Activated CD8-positive, alpha-beta memory T cell treated with anti-CD3 and anti-CD28 coated beads, Interleukin-2, amount 50 U/mL, for 48 hours (primary cell): Measurements from ENCODE around the gene PTPRCAP.
A peak's percentile ranks its signal among the peaks of the same experiment; 100 is the strongest.
"Not testable (repeated sequence)": the region's sequence is repeated elsewhere in the genome, so short reads cannot be mapped to it uniquely, and the experiment has no call there.

Experiments used
- DNase-seq: peaks from one replicate; pipeline ENCODE4 v3.0.0-alpha.2; 2020

Gene PTPRCAP

DNA sequence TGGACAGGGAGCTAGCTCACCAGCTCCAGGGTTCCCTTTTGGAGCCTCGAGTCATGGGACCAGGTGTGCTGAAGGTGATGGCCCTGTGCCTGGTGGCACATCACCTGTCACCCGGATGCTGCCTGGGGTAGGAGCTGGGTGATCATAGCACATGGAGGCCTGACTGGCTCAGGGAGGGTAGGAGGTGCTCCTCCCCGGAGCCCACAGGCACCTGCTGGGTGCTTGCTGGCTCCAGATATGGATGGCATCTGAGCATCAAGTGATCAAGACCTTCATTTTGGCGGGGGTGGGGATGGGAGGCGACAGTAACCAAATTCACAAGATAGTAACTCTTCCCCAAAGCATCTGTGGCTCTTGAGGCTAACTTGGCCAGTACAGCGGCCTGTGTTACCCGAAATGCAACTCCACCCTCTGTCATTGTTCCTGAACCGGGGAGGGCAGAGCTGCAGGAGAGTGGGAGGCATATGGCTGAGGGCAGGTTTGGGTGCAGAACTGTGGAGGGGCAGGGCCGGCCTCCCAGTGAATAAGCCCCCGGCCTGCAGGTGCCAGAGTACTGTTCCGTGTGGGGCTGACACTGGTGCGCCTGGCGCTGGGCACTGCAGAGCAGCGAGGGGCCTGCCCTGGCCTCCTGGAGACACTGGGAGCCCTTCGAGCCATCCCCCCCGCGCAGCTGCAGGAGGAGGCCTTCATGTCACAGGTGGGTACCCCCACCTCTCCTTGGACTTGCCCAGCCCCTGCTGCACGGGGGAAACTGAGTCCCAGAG, 28.9 kb downstream of the PTPRCAP start:
- DNase-seq: no peak

DNA sequence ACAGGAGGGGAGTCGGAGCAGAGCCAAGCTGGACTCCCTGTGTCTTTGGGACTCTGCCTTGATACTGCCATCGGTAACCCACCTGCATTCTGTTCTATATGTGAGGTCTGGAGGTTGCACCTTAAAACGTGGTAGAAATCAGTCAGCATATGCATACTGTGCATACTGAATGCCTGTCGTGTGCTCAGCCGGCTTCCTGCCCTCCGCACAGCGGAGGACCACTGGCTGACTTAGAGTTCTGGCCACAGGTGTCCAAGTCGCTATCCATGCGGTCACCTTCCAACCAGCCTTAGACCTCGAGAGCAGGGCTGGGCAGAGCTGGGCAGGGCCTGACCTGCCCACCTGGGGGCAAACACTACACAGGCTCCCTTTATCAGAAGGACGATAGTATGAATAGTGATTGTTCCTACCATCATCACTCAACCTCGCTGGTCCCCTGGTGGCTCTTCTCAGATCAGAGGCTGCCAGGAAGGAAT, 29.8 kb downstream of the PTPRCAP start:
- DNase-seq: no peak

DNA sequence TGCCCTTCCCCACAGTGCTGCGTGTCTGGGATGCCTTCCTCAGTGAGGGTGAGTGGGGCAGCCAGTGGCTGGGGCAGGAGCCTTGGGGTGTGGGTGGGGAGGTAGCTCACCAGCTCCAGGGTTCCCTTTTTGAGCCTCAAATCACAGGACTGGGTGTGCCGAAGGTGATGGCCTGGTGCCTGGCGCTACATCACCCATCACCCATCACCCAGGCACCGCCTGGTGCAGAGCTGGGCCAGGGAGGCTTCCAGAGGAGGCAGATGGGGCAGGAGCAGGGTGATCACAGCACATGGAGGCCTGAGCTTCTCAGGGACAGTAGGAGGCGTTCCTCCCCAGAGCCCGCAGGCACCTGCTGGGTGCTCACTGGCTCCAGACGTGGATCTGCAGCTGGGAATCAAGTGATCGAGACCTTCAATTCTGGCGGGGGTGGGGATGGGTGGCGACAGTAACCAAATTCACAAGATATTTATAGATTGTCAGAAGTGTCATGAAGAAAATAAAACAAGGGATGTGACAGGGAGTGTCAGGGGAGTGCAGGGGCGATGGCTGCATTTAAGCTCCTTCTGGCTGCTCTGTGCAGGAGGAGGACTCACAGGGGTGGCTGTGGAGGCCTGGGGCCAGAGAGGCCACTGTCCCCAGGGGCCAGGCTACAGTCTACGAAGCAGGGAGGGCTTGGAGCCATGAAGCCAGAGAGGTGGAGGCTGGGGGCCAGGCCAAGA, 30.4 kb downstream of the PTPRCAP start:
- no peak for DNase-seq

DNA sequence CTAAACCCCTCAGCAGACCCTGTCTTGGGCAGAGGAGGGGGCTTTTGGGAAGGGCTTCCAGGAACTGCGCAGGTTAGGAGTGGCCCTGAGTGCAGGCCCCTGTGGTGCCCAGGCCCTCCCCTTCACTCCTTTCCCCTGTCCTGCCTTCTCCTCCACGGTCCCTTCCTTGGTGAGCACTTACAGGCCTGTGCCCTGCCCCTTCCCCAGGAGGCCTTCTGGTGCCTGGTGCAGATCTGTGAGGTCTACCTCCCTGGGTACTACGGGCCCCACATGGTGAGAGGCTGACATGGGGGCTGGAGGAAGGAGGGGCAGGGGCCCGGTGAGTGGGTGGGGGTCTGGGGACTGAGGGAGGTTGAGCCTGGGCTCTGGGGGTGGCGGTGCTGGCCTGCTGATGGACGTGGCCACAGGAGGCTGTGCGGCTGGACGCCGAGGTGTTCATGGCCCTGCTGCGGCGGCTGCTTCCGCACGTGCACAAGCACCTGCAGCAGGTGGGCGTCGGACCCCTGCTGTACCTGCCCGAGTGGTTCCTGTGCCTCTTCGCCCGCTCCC, 31.0 kb downstream of the PTPRCAP start:
- DNase-seq: no peak

DNA sequence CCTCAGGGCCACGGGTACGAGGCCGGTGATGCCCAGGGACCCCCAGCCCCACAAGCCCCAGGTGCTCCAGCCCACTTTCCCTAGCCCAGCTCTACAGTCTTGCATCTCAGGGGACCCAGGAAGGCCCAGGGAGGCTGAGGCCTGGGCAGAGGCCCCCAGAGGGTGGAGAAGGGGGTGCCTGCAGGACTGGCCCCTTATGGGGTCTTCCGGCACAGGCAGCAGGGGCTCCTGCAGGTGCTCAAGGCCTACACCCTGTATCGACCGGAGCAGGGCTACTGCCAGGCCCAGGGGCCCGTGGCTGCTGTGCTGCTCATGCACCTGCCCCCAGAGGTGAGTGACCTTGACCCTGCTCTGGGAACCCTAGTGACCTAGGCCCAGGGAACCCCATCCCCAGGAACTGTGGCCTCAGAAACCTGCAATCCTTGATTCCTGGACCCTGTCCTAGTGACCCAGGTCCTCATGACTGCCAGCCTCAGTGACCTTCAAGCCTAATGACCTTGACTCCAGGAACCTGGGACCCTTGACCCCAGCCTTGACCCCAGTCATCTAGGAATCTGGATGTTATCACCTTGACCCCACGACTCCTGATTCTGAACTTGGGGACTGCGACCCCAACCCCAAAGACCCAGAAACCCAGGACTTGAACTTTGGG, 31.7 kb downstream of the PTPRCAP start:
- DNase-seq: no peak

DNA sequence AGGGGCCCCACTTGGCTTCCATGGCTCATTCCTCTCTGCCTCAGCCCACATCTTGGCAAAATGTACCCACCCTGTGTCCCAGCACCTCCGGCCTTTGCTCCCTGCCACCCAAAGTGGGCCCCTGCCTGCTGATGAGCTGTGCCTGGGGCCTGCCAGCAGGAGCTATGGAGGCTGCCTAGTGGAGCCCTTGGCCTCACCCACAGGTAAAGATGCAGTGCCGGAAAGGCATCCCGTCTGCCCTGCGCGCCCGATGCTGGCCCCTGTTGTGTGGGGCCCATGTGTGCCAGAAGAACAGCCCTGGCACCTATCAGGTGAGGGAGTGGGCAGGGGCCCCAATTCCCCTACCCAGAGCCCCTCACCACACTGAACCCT, 32.3 kb downstream of the PTPRCAP start:
- no peak for DNase-seq

DNA sequence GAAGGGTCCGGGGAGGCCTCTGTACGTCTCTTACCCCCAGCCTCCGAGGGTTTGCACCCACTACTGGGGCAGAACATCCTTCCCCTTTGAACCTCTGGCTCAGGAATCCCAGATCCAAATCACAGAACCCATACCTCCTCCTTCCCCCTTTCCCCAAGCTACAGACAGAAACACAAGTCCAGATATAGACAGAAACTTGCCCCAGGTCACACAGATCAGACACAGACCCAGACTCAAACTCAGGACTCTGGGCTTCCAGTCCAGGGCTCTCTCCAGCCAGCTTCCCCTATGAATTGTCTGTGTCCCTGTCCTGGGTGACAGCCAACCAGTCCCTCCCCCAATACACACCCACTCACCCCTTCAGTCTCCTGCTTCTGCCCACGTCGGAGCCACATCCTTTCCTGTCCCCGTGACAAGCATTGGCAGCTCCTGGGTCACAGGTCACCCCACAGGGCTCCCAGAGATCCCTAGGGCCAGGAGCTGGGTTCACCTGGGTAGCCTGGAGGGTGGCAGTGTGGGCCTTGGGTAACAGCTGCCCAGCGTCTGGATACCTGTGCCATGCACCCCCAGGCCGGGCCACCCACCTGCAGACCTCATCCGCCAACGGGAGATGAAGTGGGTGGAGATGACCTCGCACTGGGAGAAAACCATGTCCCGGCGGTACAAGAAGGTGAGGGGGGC, 32.8 kb downstream of the PTPRCAP start:
- DNase-seq: no peak

DNA sequence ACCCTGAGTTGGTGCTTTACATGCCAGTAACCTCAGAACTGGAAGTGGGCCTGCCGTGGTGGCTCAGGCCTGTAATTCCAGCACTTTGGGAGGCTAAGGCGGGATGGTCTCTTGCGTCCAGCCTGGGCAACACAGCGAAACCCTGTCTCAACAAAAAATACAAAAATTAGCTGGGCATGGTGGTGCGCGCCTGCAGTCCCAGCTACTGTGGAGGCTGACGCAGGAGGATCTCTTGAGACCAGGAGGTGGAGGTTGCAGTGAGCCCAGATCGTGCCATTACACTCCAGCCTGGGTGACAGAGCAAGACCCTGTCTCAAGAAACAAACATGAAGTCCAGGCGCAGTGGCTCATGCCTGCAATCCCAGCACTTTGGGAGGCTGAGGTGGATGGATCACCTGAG, 34.4 kb downstream of the PTPRCAP start:
- DNase-seq: not testable (repeated sequence)

DNA sequence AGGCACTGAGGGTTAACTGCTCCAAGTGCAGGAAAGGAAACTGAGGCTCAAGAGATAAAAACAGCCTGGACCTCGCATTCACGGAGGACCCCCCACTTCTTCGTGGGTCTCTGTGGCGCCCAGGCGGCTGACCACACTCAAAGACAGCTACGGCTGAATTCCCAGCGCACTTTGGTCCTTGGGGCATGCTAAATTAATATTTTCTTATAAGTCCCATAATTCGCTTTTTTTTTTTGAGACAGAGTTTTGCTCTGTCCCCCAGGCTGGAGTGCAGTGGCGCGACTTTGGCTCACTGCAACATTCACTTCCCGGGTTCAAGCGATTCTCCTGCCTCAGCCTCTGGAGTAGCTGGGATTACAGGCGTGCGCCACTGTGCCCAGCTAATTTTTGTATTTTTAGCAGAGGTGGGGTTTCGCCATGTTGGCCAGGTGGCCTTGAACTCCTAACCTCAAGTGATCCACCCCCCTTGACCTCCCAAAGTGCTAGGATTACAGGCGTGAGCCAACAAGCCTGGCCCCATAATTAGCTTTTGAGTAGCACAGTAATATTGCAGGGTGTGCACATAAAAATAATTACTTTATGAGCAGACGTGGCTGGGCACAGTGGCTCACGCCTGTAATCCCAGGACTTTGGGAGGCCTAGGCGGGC, 35.2 kb downstream of the PTPRCAP start:
- DNase-seq: not testable (repeated sequence)

DNA sequence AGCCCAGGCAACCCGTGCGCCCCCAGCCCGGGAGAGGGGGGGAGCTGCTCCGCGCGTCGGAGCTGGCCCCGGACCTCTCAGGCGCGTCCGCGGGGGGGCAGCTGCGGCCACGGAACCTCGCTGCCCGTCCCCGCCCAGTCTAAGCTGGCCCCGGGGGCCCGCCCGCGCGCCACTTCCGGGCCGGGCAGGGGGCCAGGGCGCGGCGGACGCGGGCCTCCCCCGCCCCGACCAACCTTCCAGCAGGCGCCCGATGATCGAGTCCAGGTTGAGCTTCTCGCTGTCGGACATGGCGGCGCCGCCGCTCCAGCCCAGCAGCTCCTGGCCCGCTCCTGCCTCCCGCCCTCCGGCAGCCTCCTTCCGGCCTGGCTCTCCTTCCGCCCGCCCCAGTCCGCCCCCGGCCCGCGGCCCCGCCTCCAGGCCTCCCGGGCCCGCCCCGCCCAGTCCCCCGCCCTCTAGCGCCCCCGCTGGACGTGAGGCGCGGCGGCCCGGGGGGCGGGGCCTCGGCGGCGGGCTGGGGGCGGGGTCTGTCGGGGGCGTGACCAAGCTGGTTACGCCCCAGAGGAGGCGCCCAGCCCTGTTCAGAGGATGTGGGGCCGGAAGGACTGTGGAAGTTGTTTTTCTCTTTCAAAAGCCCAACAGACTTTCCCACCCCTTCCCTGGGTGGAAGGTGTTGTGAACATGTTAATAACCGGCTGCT, 35.8 kb downstream of the PTPRCAP start, which contains the start of gene PPP1CA:
Gene PPP1CA, minus strand, starts transcription at position 364 of the 697 bp plus-strand sequence. Its CDS starts 76 bp downstream, at position 288.
- peak; percentile 98 for DNase-seq

DNA sequence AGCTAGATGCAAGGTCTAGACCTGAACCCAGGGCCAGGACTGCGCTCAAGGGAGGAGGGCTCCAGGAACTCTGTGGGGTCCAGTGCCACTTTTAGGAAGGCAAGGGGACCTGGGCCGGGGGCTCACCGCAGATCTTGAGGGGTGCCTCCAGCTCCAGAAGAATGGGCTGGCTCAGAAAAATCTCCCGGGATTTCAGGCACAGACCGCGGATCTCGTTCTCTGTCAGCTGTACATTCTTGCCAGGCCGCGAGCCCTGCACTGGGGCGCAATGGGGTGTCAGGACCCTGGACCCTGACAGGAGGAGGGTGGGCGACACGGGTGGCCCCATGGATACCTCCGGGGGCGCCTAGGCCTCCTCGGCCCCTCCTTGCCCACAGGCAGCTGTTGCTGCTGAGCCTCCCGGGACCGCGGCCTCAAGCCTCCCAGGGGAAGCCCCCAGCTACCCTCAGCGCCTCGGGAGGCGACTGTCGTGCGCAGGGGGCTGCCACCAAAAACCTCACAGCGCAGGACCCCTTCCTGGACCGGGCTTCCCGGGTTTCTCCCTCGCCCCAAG, 36.5 kb downstream of the PTPRCAP start:
- no peak for DNase-seq

DNA sequence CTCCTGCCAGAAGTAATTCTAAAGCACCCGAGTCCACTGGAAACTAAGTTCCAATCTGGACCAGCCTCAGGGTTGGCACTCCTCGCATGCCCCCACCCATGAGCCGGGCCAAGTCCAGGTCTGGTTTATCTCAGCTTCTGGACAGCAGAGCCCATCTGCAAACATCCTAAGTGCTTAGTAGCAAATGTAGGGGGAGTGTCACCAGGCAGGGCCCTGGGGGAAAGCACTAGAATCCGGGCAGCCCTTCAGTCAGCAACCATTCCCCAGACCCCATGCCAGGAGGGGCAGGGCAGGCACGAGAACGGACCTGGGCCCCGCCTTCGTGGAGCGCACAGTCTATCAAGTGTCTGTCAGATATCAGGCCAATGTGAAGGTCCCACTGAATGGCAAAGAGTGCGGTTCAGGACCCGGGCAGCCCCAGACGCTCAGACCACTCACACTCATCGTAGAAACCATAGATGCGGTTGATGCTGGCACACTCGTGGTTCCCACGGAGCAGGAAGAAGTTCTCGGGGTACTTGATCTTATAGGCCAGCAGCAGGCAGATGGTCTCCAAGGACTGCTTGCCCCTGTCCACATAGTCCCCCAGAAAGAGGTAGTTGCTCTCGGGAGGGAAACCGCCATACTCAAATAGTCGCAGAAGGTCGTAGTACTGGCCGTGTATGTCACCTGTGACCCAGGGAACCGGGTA, 37.1 kb downstream of the PTPRCAP start:
- no peak for DNase-seq

DNA sequence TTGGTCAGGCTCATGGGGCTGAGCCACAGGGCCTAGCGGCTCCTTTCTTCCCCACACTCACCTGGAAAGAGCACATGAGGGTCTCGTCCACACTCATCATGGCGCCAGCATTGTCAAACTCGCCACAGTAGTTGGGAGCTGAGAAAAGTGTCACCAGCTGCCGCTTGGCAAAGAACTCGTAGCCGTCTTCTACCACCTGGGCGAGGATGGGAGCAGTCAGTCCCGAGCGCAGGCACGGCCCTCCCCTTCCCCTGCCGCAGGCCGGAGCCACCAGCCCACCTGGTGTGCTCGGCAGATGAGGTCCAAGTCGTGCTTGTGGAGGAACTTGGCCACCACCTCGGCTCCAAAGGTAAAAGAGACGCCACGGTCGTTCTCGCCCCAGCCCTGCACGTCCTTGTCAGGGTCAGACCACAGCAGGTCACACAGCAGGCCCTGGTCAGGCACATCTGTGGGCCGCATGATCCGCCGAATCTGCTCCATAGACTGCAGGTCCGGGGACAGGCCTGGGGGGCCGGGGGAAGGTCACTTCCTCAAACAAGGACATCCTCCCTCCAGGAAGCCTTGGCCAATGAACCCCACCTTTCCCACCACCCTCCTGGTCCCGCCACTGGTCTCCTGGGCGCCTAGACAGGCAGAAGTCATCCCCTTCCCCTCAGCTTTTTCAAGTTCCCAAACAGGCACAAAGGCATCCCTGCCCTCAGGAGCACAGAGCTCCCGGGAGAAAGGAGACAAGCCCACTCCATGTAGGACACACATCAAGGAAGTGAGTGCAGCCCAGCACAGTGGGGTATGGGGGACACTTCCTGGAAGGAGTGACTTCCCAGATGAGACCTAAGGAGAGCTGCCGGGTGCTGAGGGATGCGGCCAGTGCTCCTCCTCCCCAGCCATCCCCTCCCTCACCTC, 38.6 kb downstream of the PTPRCAP start:
- no peak for DNase-seq

DNA sequence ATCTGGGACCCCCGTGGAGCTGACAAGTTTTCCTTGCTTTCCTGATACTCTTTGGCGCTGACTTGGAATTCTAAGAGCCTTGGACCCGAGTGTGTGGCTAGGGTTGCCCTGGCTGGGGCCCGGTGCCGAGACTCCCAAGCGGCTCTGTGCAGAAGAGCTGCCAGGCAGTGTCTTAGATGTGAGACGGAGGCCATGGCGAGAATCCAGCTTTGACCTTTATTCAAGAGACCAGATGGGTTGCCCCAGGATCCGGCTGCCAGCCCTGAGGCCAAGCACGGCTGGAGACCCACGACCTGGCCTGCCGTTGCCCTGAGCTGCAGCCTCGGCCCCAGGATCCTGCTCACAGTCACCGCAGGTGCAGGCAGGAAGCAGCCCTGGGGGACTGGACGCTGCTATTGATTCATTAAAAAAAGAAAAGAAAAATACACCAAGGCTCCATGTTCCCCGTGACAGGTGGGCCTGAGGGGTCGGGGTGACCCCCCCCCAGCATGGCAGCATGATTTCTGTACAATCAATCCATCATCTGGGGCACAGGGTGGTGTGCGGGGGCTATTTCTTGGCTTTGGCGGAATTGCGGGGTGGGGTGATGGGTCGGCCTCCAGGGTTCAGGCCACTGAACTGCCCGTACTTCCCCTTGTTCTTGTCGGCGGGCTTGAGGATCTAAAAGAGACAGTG, 39.4 kb downstream of the PTPRCAP start:
- DNase-seq: no peak

DNA sequence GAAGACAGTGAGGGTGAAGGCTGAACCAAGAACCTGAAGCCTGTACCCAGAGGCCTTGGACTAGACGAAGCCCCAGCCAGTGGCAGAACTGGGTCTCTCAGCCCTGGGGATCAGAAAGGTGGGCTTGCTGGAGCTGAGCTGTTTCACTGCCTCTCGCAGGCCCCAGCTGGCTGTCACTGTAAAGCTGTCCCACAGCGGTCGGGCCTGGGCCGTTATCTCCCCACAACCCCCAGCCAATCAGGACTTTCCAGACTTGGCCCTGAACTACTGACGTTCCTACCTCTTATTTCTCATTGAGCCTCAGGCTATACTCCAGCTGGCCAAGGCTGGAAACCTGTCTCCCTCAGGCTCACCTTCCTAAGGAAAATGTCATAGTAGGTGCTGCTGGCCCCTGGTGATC, 39.9 kb downstream of the PTPRCAP start:
- DNase-seq: no peak

DNA sequence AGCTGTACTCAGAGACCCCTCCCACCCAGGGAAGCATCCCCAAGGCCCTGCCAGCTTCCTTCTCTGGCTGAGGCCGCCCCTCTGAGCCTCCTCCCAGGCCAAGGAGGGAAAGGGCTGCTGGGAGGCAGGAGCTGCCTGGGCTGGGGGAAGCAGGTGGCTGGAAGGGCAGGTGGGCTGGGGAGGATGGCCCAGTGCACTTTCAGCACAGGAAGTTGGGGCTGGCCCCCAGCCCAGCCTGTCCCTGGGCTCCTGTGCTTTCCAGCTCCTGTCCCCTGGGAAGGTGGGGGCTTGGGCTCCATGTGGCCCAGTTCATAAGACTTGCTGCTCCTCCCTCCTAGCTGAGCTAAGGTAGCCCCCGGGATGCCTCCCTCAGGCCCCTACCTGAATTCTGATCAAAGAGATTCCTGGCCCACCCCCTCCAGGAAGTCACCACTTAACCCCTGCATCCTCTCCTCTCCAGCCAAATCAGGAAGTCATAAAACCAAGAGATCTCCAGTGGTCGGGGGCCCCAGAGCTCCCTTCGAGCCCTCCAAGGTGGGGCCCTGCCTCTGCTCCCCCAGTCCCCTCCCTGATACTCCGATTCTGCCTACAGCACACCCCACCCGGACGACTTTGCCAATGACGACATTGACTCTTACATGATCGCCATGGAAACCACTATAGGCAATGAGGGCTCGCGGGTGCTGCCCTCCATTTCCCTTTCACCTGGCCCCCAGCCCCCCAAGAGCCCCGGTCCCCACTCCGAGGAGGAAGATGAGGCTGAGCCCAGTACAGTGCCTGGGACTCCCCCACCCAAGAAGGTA, 40.7 kb downstream of the PTPRCAP start:
- no peak for DNase-seq

DNA sequence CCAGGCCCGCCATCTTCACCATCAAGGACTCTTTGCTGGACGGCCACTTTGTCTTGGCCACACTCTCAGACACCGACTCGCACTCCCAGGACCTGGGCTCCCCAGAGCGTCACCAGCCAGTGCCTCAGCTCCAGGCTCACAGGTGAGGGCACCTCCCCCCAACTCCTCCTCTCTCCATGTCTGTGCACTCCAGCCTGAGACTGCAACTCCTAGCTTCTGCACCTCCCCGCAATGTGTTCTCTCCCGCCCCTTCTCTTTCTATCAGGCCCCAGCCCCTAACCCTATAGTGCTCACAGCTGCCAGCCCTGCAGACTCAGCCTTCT, 41.3 kb downstream of the PTPRCAP start:
- no peak for DNase-seq

DNA sequence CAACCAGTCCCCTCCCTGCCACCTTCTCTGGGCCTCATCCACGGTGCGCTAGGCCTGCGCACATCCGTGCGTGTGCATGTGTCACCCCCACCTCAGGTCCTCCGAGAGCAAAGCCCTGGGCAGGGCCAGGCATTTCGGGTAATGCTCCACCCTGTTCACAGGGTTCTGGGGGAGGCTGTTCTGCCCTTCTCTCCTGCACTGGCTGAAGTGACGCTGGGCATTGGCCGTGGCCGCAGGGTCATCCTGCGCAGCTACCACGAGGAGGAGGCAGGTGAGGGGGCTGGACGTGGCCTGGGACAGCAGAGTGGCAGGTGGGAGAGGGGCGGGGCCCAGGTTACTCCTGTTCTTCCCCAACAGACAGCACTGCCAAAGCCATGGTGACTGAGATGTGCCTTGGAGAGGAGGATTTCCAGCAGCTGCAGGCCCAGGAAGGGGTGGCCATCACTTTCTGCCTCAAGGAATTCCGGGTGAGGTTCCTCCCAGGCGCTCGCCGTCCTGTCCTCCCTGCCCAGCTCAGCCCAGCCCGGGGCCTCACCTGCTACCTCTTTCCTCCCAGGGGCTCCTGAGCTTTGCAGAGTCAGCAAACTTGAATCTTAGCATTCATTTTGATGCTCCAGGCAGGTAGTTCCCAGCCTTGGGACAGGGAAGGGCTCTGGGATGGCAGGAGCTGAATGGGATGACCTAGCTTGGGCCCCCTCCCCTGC, 41.8 kb downstream of the PTPRCAP start:
- DNase-seq: no peak
